ENCODE results near the gene WWOX. TPM values are rescaled to one million over a fixed set of nuclear protein-coding genes. Genes with fewer than 3 reads are reported as not detected.

WWOX gene
- total RNA-seq, 1 donor from 2014 or later = 19.2 TPM

- Histone ChIP-seq H3K27ac (no peak overlapping the region), H3K4me1 (no peaks in the 10 kb centered on the region), H3K36me3 (no peaks in the 10 kb centered on the region), H3K27me3 (ENCODE audit: low read depth) (no peaks in the 10 kb centered on the region), H3K4me3 (no peak overlapping the region), H3K9me3 (no peaks in the 10 kb centered on the region)
- ATAC-seq (no peak), DNase-seq (no peak)
- TF ChIP-seq CTCF (IDR thresholded peaks at IDR 0.05) = no peak
- intact Hi-C loops (cut with DNase I) = no loop called here
Observed at GRCh38 chr16:79053577-79053976, 954.1 kb downstream of the WWOX start.

- Histone ChIP-seq H3K36me3 (no peaks in the 10 kb centered on the region), H3K27ac (no peak overlapping the region), H3K9me3 (no peaks in the 10 kb centered on the region), H3K4me1 (no peaks in the 10 kb centered on the region), H3K4me3 (no peak overlapping the region), H3K27me3 (ENCODE audit: low read depth) (no peaks in the 10 kb centered on the region)
- ATAC-seq (no peak), DNase-seq (no peak)
- TF ChIP-seq CTCF (IDR thresholded peaks at IDR 0.05) = no peak
- intact Hi-C loops (cut with DNase I) = no loop called here
Observed at GRCh38 chr16:79054211-79054984, 954.9 kb downstream of the WWOX start.

GRCh38 chr16:79055251-79055970 is 956.0 kb downstream of the WWOX start:
- H3K4me3 ChIP-seq = no peak overlapping the region
- no peak for TF ChIP-seq CTCF (IDR thresholded peaks at IDR 0.05)
- H3K9me3 ChIP-seq = no peaks in the 10 kb centered on the region
- intact Hi-C loops (cut with DNase I) = no loop called here
- H3K27ac ChIP-seq = no peak overlapping the region
- no peaks in the 10 kb centered on the region for H3K27me3 ChIP-seq (ENCODE audit: low read depth)
- ATAC-seq (no peak), DNase-seq (no peak)
- H3K36me3 ChIP-seq = no peaks in the 10 kb centered on the region
- H3K4me1 ChIP-seq = no peaks in the 10 kb centered on the region

DNA sequence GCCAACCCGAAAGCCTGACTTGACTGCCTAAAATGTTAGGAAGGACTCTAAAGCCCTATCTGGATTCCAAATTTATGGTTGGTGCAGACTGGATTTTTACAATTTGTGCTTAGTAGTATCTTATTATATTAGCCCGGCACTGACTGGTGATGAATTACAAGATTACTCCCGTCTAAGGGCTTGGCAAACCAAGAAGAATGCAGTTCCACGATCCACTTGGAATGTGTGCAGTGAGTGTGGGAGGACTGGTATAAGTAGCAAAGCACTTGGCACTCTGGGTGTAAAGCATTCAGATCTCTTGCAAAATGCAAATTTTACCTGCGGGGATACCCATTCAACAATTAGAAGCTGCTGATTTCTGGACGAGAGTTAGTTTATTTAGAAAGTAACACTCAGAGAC is 961.7 kb downstream of the WWOX start:
- Histone ChIP-seq H3K9me3 (no peaks in the 10 kb centered on the region), H3K27me3 (ENCODE audit: low read depth) (no peaks in the 10 kb centered on the region), H3K36me3 (no peaks in the 10 kb centered on the region), H3K4me3 (no peak overlapping the region), H3K4me1 (no peaks in the 10 kb centered on the region), H3K27ac (no peak overlapping the region)
- no peak for TF ChIP-seq CTCF (IDR thresholded peaks at IDR 0.05)
- intact Hi-C loops (cut with DNase I) = no loop called here
- DNase-seq = no peak
- ATAC-seq = peak; percentile 46 to 68

DNA sequence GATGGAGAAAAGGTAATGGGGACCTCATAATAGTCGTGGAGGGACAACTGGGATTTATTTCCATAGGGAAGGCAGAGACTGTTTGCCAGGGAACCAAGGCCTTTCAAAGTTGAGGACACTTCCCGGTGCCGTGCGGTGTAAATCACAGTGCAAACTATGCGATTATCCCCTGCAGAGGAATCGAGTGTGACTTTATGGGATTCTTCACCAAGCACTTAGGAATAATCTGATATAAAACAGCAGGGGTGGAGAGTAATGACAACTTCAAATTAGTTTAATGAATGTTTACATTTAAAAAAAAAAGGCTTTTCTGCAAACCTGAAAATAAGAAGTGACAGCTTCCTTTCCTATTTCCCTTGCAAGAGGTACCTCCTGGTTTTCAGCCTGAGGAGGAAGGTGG is 962.9 kb downstream of the WWOX start:
- intact Hi-C loops (cut with DNase I) = no loop called here
- no peaks in the 10 kb centered on the region for H3K36me3 ChIP-seq
- H3K4me1 ChIP-seq = no peaks in the 10 kb centered on the region
- H3K9me3 ChIP-seq = no peaks in the 10 kb centered on the region
- ATAC-seq = no peak
- H3K4me3 ChIP-seq = no peak overlapping the region
- no peak for DNase-seq
- no peak overlapping the region for H3K27ac ChIP-seq
- no peak for TF ChIP-seq CTCF (IDR thresholded peaks at IDR 0.05)
- H3K27me3 ChIP-seq (ENCODE audit: low read depth) = no peaks in the 10 kb centered on the region

Data from lower lobe of right lung (tissue), 2 donors.